Measurements from ENCODE around the gene NHEJ1.

Gene NHEJ1

DNA sequence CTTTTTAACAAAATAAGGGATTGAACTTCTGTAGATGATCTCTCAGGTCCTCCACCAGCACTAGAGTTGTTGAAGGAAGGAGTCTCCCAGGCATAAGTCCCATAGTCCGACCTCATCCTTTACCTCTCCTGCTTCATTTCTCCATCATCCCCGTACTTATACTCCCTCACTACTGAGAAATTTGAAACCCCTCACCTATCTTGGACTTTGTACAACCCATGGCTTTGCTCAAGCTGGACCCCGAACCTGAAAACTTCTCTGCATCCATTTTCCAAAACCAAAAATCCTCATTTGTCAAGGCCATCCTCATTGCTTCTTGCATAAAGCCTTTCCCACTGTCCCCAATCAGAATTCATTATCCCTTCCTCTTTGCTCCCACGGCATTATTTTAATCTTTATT, 482 bp upstream of the NHEJ1 start:
- TF ChIP-seq GATA2 (IDR thresholded peaks at IDR 0.05; ENCODE audit: low read depth, low read length) (no peak), GATA3 (IDR thresholded peaks at IDR 0.05; ENCODE audit: low read depth, low read length) (no peak)

DNA sequence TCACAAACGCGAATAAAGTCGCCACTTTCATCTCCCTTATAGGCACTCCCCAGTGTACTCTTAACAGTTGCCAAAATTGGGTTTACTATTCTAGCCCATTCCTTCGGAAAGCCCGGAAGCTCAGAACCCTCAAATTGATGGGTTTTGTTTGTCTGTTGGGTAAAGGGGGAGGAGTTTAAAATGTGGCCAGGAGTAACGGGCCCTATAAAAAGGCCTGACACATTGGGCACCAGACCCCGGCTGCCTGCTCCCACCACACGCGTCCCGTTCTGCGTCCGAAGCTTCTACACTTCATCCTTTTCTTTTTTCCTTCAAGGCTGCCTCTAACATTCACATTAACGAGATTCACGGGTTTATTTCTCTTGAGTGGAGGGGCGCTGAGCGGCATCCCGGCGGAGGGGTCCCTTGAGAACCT, 837 bp downstream of the NHEJ1 start:
- TF ChIP-seq GATA2 (IDR thresholded peaks at IDR 0.05; ENCODE audit: low read depth, low read length) (no peak), GATA3 (IDR thresholded peaks at IDR 0.05; ENCODE audit: low read depth, low read length) (no peak)

DNA sequence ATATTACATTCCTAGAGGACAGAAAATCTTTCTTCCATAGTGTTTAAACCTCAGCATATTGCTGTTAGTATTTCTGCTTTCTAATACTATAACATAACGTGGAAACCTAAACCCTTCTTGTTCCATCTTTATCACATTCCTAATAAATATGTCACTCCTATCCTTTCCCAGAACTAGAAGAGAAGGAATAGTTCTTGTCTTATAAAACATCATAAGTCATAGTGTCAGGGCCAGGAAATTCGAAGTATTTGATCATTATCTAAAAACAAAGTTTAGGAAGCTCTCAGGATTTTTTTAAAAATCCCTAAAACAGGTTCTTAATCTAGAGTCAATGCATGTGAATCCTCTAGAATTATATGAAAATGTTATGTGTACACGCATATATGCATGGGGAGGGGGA, 2.0 kb downstream of the NHEJ1 start:
- no peak for TF ChIP-seq GATA2 (IDR thresholded peaks at IDR 0.05; ENCODE audit: low read depth, low read length)
- TF ChIP-seq GATA3 (IDR thresholded peaks at IDR 0.05; ENCODE audit: low read depth, low read length) = no peak

DNA sequence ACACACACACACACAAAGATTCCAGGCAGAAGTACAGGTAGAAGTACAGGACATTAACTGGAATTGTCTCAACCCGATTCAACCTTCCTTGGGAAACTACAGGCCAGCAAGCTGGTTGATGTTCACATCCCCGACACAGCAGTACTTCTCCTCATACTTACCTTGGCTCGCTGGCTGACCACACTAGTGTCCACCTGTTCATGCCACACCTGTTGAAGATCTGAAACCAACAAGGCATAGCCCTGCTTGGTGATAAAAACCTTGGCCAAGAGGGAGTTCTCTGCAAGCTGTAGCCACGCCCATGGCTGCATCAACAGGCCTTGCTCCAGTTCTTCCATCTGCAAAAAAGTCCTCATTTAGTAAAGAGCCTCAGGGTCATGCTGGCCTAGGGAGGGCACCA, 2.6 kb downstream of the NHEJ1 start:
- TF ChIP-seq GATA3 (IDR thresholded peaks at IDR 0.05; ENCODE audit: low read depth, low read length) = no peak
- TF ChIP-seq GATA2 (IDR thresholded peaks at IDR 0.05; ENCODE audit: low read depth, low read length) = no peak

DNA sequence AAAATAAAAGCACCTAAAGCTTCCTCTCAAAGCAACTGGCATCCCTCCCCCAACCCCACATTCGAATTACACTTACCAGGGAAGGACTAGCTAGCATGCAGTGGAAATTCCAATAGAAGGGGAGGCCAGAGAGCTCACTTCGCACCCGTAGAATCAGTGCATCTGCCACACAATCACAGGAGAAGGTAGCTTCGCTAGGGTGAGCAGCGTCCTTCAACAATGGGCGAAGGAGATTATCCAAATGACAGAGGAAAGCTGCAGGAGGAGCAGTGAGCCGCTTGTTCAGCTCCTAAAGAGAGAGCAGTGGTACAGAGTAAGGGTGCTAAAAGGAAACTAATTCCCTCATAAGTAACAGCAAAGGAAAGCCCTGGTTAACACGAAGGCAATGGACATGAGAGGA, 3.2 kb downstream of the NHEJ1 start:
- TF ChIP-seq GATA3 (IDR thresholded peaks at IDR 0.05; ENCODE audit: low read depth, low read length) (no peak), GATA2 (IDR thresholded peaks at IDR 0.05; ENCODE audit: low read depth, low read length) (no peak)

DNA sequence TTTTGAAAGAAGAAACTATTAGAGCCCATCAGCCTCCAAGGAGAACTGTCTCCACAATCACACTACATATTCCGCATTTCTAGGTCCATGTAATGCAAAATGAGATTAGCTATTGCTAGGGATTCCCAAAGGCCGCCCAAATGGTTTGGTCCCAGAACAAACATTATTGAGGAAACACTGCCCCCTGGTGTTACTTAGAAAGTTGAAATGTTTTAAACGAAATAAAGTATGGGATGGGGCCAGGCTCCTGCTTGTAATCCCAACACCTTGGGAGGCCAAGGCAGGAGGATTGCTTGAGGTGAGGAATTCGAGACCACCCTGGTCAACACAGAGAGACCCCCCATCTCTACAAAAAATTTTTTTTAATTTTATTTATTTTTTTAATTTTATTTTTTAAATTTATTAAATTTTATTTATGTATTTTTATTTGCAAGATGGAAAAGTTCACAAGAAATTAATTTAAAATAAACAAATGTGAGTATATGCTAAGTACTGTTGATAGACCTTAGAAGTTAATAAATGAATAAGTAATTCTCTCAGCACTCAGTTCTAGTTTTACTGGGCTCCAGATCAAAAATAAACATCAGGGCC, 5.5 kb downstream of the NHEJ1 start:
- no peak for TF ChIP-seq GATA2 (IDR thresholded peaks at IDR 0.05; ENCODE audit: low read depth, low read length)
- no peak for TF ChIP-seq GATA3 (IDR thresholded peaks at IDR 0.05; ENCODE audit: low read depth, low read length)

DNA sequence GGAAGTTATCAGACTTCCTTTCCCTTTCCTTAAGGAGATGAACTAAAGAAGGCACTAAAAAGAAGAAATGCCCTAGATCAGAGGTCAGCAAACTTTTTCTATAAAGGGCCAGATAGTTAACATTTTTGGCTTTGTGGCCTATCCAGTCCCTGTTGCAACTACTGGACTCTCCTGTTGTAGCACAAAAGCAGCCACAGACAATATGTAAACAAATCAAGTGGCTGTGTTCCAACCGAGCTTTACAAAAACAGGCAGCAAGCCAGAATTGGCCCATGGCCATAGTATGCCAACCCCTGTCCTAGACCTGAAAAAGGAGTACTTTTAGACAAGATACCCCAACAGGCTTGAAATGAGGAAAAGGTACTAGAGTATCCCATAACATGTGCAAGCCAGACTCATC, 10.9 kb downstream of the NHEJ1 start:
- TF ChIP-seq GATA3 (IDR thresholded peaks at IDR 0.05; ENCODE audit: low read depth, low read length) (no peak), GATA2 (IDR thresholded peaks at IDR 0.05; ENCODE audit: low read depth, low read length) (no peak)

DNA sequence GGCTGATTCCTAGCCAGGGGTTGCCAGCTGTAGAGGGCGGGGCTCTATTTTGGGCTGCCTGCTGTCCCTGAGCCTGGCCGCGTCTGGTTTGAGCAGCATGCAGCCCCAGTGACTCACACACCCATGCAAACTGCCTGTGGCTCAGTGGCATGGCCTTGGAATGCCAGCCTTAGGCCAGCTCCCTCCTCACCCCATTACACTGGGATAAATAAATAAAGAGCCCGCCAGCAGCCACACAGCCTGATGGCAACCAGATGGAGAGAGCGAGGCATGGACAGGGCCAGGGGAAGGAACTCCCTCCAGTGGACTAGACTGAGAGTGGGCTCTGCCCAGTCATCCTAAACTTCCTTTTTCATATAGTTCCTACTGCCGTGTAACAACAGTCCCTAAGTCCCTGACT, 18.3 kb downstream of the NHEJ1 start:
- TF ChIP-seq GATA2 (IDR thresholded peaks at IDR 0.05; ENCODE audit: low read depth, low read length) (no peak), GATA3 (IDR thresholded peaks at IDR 0.05; ENCODE audit: low read depth, low read length) (no peak)

DNA sequence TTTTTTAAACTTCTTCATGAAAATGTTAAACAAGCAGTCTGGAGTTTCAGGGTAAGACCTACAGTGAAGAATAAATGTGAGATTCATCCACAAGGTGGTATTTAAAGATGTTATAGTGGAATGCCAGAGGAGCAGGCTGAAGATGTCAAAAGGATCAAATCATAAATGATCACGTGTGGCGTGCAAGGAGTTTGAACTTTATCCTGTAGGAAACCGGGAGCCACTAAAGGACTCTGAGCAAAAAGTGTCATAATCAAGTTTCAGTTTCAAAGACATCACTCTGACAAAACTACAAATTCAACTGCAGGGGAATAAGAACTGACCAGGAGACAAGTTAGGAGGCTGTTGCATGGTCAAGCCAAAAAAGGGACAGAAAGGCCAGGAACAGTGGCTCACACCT, 19.9 kb downstream of the NHEJ1 start:
- TF ChIP-seq GATA2 (IDR thresholded peaks at IDR 0.05; ENCODE audit: low read depth, low read length) (no peak), GATA3 (IDR thresholded peaks at IDR 0.05; ENCODE audit: low read depth, low read length) (no peak)

DNA sequence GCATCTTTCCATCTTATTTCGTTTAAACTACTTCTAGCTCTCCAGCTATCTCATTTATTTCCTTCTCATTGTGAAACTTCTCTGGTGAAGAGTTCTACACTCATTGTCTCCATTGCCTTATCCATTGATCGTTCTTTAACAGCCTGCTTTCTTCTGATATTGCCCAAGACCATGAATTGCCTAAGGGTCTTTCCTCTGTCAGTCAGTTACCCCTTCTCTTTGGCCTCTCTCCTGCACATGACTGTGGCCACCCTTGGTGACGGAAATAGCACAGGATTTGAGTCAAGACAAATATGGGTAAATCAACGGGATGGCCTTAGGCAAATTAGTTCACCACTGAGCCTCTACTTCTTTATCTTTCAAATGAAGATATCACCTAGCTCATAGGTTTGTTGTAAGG, 26.6 kb downstream of the NHEJ1 start:
- TF ChIP-seq GATA2 (IDR thresholded peaks at IDR 0.05; ENCODE audit: low read depth, low read length) (no peak), GATA3 (IDR thresholded peaks at IDR 0.05; ENCODE audit: low read depth, low read length) (no peak)

DNA sequence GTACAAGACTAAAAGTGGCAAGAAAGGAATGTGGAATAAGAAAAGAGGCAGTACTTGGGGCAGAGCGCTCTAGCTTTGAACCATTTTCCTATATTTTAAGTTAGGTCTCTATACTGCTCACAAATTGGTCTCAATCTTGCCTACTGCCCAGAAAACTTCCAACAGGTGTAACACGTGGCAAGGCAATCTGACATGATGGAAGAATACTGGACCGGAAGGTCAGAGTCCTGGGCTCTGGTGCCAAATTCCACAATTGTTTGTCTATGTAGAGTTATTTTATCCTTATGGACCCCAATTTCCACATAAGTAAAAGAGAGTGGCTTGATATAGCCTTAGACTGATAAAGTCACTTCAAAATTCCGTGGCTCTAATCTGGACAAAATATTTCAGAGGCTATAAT, 28.9 kb downstream of the NHEJ1 start:
- TF ChIP-seq GATA2 (IDR thresholded peaks at IDR 0.05; ENCODE audit: low read depth, low read length) (no peak), GATA3 (IDR thresholded peaks at IDR 0.05; ENCODE audit: low read depth, low read length) (no peak)

DNA sequence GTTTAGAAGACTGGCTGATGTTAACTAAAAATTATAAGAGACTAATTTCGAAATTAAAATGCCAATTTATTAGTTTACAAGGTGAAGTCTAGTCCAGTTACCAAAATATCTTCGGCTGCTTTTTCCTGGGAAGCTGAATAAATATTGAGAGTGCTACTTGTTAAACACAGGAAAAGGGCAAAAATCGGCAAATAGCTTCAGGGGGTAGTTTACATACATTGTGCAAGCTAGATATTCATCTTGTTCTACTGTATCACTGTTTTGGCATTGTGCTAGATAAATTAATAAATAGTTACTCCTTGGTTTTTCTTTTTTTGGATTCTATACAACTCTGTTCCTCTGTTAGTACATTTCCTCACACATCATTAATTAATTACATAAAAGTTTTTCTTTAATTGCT, 29.3 kb downstream of the NHEJ1 start:
- TF ChIP-seq GATA3 (IDR thresholded peaks at IDR 0.05; ENCODE audit: low read depth, low read length) (no peak), GATA2 (IDR thresholded peaks at IDR 0.05; ENCODE audit: low read depth, low read length) (no peak)

DNA sequence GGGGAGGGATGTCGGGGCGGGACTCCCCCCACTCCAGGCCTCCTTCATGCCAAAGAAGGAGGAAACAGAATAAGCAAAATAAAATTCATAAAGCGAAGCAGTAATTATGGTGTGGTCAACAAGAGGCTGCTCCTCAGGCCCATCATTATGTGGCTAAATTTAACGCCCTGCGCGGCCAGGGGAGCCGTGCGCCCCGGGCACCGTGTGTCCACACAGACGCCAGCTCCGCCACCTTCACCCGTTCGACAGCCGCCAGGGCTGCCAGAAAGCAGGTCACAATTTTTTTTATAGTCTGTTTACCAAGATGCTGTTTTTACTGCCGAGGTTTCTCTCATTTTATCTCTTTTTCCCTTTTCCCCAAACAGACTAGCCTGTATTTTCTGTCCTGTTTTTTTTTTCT, 31.0 kb downstream of the NHEJ1 start:
- TF ChIP-seq GATA2 (IDR thresholded peaks at IDR 0.05; ENCODE audit: low read depth, low read length) = no peak
- TF ChIP-seq GATA3 (IDR thresholded peaks at IDR 0.05; ENCODE audit: low read depth, low read length) = no peak

DNA sequence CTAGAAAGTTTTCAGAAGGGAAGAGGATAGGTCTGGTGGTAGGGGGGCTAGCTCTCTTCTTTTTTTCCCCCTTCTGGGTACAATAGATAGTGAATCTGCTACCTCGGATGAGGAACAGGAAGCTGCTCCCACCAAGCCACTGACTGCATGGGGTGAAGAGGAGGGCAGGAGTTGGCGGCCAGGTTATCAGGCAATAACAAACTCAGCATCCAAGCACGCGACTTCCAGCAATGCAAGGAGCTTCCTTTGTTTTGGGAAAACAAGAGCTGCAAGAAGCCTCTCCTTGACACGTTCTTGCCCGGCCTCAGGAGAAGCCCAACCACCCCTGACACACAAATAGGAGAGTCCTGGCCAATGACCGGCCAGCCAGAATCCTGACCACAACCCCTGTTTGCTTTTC, 32.2 kb downstream of the NHEJ1 start:
- TF ChIP-seq GATA2 (IDR thresholded peaks at IDR 0.05; ENCODE audit: low read depth, low read length) (no peak), GATA3 (IDR thresholded peaks at IDR 0.05; ENCODE audit: low read depth, low read length) (no peak)

DNA sequence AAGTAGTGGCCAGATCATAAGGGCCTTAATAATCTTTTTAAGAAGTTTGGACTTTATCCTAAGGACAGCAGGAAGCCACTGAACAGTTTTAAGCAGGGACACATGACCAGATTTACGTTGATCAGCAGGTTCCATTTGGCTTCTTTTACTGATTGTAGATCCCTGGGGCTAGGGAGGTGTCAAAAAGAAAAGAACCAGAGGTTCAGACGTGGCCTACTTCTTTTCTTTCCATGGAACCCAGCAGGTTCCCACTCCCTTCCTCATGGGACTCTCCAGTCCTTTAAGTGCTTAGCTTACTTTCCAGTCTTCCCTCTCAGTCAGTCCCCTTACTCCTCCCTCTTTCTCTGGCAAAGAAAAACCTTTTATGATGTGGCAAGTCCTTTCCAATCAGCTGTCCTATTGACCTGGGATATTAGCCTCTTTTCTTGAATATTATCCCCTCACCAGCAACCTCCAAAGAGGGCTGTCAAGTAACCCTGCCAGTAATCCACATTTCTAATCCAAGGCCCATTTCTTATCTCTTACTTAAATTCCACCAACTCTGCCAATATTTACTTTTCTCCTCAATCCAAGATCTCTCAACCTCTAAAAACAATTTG, 33.5 kb downstream of the NHEJ1 start:
- TF ChIP-seq GATA3 (IDR thresholded peaks at IDR 0.05; ENCODE audit: low read depth, low read length) (no peak), GATA2 (IDR thresholded peaks at IDR 0.05; ENCODE audit: low read depth, low read length) (no peak)

DNA sequence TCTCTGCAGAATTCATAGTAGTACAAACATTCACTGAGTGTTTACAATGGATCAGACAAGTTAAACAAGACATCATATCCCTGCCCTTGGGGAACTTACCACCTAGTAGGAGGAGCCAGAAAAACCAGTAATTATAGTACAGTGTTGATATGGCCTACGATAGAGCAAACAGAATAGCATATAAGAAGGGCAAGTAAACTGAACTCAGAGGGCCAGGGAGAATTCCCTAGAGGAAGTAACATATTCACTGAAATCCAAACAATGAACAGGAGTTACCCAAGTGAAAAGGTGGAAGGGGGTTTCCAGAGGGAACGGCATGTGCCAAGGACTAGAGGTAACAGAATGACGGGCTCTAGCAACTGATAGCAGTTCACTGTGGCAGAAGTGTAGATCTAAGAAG, 34.1 kb downstream of the NHEJ1 start:
- TF ChIP-seq GATA2 (IDR thresholded peaks at IDR 0.05; ENCODE audit: low read depth, low read length) = no peak
- no peak for TF ChIP-seq GATA3 (IDR thresholded peaks at IDR 0.05; ENCODE audit: low read depth, low read length)

Measured in SH-SY5Y (cell line).